PC-3 (cell line): ENCODE measurements around the gene TRIM26.

Experiments used
- CTCF ChIP-seq: fragments of 300-600 bp; sonication (generic); conservative IDR thresholded peaks from 2 replicates; pipeline ENCODE4 v1.5.1; 2017; ENCODE audit warnings: antibody characterized with exemption, low read depth, mild to moderate bottlenecking, low read length
- EZH2 ChIP-seq: fragments of 300-600 bp; sonication (generic); IDR thresholded peaks from one replicate; pipeline ENCODE4 v1.6.1; 2017; ENCODE audit warnings: antibody characterized with exemption, mild to moderate bottlenecking, low read length; ENCODE audit not compliant: unreplicated experiment
- EZH2phosphoT487 ChIP-seq: fragments of 300-600 bp; sonication (generic); IDR thresholded peaks from 2 replicates; pipeline ENCODE4 v1.6.1; 2018; ENCODE audit warnings: mild to moderate bottlenecking, antibody characterized with exemption, low read length, borderline replicate concordance

- no peak for TF ChIP-seq CTCF
- no peak for TF ChIP-seq EZH2phosphoT487
- no peak for TF ChIP-seq EZH2
These were observed 34.4 kb downstream of the TRIM26 start for GRCh38 chr6:30178837-30179236.
